Measurements from ENCODE around the gene NOLC1. TPM values are rescaled to one million over a fixed set of nuclear protein-coding genes. Genes with fewer than 3 reads are reported as not detected.

Gene NOLC1
- polyA plus RNA-seq, 2 of the 4 experiments (the other 2 are of a cell fraction): 129 to 188 TPM

DNA sequence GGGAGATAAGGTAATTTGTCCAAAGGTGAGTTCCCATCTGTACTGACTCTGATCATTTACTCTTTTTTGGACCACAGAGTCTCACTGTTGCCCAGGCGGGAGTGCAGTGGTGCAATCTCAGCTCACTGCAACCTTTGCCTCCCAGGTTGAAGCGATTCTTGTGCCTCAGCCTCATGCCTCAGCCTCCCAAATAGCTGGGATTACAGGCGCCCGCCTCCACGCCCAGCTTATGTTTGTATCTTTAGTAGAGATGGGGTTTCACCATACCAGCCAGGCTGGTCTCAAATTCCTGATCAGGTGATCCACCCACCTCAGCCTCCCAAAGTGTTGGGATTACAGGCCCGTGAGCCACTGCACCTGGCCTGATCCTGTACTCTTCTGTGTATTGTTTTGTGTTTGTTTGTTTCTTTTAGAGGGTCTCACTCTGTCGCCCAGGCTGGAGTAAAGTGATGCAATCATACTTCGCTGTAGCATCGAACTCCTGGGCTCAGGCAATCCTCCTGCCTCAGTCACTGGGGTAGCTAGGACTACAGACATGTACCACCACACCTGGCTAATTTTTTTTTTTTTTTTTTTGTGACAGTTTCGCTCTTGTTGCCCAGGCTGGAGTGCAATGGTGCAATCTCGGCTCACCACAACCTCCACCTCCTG is 2.4 kb downstream of the NOLC1 start:
- TF ChIP-seq, protein P1, sequence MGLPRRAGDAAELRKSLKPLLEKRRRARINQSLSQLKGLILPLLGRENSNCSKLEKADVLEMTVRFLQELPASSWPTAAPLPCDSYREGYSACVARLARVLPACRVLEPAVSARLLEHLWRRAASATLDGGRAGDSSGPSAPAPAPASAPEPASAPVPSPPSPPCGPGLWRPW (IDR thresholded peaks at IDR 0.05): no peak
- TF ChIP-seq HOXB5 (CRISPR knock-in tag; IDR thresholded peaks at IDR 0.05) (no peak), RCOR1 (IDR thresholded peaks at IDR 0.05; ENCODE audit: low read depth, low read length) (no peak), RARB (CRISPR knock-in tag; IDR thresholded peaks at IDR 0.05) (no peak), CBX8 (IDR thresholded peaks at IDR 0.05) (no peak), SREBF2 (IDR thresholded peaks at IDR 0.05) (no peak), CHD2 (IDR thresholded peaks at IDR 0.05; ENCODE audit: low read length, partially characterized antibody) (no peak), JUN (IDR thresholded peaks at IDR 0.05) (no peak), ZFP36 (IDR thresholded peaks at IDR 0.05; ENCODE audit: borderline replicate concordance, partially characterized antibody) (no peak), SMC3 (IDR thresholded peaks at IDR 0.05) (no peak), HDAC2 (IDR thresholded peaks at IDR 0.05) (no peak), HOXB13 (CRISPR knock-in tag; IDR thresholded peaks at IDR 0.05; ENCODE audit: low read depth) (no peak)
- TF ChIP-seq, protein P2, sequence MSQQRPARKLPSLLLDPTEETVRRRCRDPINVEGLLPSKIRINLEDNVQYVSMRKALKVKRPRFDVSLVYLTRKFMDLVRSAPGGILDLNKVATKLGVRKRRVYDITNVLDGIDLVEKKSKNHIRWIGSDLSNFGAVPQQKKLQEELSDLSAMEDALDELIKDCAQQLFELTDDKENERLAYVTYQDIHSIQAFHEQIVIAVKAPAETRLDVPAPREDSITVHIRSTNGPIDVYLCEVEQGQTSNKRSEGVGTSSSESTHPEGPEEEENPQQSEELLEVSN (IDR thresholded peaks at IDR 0.05; ENCODE audit: borderline replicate concordance, low read depth): no peak
- TF ChIP-seq, protein P3, sequence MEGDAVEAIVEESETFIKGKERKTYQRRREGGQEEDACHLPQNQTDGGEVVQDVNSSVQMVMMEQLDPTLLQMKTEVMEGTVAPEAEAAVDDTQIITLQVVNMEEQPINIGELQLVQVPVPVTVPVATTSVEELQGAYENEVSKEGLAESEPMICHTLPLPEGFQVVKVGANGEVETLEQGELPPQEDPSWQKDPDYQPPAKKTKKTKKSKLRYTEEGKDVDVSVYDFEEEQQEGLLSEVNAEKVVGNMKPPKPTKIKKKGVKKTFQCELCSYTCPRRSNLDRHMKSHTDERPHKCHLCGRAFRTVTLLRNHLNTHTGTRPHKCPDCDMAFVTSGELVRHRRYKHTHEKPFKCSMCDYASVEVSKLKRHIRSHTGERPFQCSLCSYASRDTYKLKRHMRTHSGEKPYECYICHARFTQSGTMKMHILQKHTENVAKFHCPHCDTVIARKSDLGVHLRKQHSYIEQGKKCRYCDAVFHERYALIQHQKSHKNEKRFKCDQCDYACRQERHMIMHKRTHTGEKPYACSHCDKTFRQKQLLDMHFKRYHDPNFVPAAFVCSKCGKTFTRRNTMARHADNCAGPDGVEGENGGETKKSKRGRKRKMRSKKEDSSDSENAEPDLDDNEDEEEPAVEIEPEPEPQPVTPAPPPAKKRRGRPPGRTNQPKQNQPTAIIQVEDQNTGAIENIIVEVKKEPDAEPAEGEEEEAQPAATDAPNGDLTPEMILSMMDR (IDR thresholded peaks at IDR 0.05): no peak
- TF ChIP-seq, protein P4, sequence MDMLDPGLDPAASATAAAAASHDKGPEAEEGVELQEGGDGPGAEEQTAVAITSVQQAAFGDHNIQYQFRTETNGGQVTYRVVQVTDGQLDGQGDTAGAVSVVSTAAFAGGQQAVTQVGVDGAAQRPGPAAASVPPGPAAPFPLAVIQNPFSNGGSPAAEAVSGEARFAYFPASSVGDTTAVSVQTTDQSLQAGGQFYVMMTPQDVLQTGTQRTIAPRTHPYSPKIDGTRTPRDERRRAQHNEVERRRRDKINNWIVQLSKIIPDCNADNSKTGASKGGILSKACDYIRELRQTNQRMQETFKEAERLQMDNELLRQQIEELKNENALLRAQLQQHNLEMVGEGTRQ (IDR thresholded peaks at IDR 0.05): no peak
- TF ChIP-seq, protein P5, sequence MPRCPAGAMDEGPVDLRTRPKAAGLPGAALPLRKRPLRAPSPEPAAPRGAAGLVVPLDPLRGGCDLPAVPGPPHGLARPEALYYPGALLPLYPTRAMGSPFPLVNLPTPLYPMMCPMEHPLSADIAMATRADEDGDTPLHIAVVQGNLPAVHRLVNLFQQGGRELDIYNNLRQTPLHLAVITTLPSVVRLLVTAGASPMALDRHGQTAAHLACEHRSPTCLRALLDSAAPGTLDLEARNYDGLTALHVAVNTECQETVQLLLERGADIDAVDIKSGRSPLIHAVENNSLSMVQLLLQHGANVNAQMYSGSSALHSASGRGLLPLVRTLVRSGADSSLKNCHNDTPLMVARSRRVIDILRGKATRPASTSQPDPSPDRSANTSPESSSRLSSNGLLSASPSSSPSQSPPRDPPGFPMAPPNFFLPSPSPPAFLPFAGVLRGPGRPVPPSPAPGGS (IDR thresholded peaks at IDR 0.05): no peak
- TF ChIP-seq, protein P6, sequence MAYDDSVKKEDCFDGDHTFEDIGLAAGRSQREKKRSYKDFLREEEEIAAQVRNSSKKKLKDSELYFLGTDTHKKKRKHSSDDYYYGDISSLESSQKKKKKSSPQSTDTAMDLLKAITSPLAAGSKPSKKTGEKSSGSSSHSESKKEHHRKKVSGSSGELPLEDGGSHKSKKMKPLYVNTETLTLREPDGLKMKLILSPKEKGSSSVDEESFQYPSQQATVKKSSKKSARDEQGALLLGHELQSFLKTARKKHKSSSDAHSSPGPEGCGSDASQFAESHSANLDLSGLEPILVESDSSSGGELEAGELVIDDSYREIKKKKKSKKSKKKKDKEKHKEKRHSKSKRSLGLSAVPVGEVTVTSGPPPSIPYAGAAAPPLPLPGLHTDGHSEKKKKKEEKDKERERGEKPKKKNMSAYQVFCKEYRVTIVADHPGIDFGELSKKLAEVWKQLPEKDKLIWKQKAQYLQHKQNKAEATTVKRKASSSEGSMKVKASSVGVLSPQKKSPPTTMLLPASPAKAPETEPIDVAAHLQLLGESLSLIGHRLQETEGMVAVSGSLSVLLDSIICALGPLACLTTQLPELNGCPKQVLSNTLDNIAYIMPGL (CRISPR knock-in tag; IDR thresholded peaks at IDR 0.05; ENCODE audit: borderline replicate concordance): no peak
- H3K9me3 ChIP-seq: no peaks in the 10 kb centered on the region
- no peak overlapping the region for H3K27ac ChIP-seq
- no peak for ATAC-seq
- H3K4me1 ChIP-seq: peaks cover 28% of the 10 kb centered on the region
- no peak for DNase-seq (ENCODE audit: low read depth in 1 of 2, low spot score in 1 of 2)
- WGBS (ENCODE audit: missing lambda C conversion rate): 92% methylated on average over 11 of the region's 11 CpGs
- FAIRE-seq: no peak
- CTCF ChIA-PET: interaction anchor here (0.8 to 6.8 kb wide), 6 partner anchors 14 to 268 kb away, joined by 3 to 36 read pairs (median 8); partner anchors contain the start of gene PPRC1
- POLR2A ChIA-PET: interaction anchor here (0.9 kb wide), 1 partner anchor 20 kb away, joined by 5 read pairs; no protein-coding TSS in a partner anchor
- H3K4me2 ChIP-seq: peak overlapping the region; percentile 94
- H3K4me3 ChIP-seq: no peak overlapping the region

DNA sequence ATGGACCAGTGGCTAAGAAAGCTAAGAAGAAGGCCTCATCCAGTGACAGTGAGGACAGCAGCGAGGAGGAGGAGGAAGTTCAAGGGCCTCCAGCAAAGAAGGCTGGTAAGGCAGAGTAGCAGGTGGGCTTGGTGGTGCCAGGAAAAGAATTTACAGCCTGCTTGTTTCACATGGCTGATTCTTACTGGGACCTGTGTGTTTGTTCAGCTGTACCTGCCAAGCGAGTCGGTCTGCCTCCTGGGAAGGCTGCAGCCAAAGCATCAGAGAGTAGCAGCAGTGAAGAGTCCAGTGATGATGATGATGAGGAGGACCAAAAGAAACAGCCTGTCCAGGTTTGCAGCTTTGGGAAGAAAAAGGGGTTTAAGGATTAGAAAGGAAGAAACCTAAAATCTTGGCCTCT is 5.0 kb downstream of the NOLC1 start:
- H3K4me2 ChIP-seq: no peak overlapping the region
- no peak overlapping the region for H3K4me3 ChIP-seq
- FAIRE-seq (no peak), ATAC-seq (no peak), DNase-seq (ENCODE audit: low read depth in 1 of 2, low spot score in 1 of 2) (no peak)
- TF ChIP-seq POLR2AphosphoS2 (conservative IDR thresholded peaks at IDR 0.05; ENCODE audit: low read length): 0 out of 2 replicates have a peak, but pooled peaks have one; percentile 4
- TF ChIP-seq EHMT2 (IDR thresholded peaks at IDR 0.05; ENCODE audit: low read depth): no peak
- H3K4me1 ChIP-seq: peaks cover 11% of the 10 kb centered on the region
- H3K27ac ChIP-seq: no peak overlapping the region
- H3K9me3 ChIP-seq: no peaks in the 10 kb centered on the region
- CTCF ChIA-PET: interaction anchor here (1.1 to 6.0 kb wide), 4 partner anchors 9 to 196 kb away, joined by 5 to 73 read pairs (median 7); no protein-coding TSS in a partner anchor
- 96% methylated on average over 3 of the region's 3 CpGs for WGBS (ENCODE audit: missing lambda C conversion rate)
- POLR2A ChIA-PET: interaction anchor here (1.4 kb wide), 1 partner anchor 12 kb away, joined by 4 read pairs; no protein-coding TSS in a partner anchor
